K562 treated with DMSO at 1 percent for 48 hours (cell line): Measurements from ENCODE around the gene KIF6. TPM values are rescaled to one million over a fixed set of nuclear protein-coding genes. Genes with fewer than 3 reads are reported as not detected.

Experiments
- total RNA-seq: library from RNA; unstranded; fragments of 300-600 nt; gene quantifications from 2 replicates; pipeline ENCODE4 v1.2.3, GENCODE V29; 2022; ENCODE audit warnings: low replicate concordance; ENCODE audit errors: extremely low read depth

KIF6 gene, protein sequence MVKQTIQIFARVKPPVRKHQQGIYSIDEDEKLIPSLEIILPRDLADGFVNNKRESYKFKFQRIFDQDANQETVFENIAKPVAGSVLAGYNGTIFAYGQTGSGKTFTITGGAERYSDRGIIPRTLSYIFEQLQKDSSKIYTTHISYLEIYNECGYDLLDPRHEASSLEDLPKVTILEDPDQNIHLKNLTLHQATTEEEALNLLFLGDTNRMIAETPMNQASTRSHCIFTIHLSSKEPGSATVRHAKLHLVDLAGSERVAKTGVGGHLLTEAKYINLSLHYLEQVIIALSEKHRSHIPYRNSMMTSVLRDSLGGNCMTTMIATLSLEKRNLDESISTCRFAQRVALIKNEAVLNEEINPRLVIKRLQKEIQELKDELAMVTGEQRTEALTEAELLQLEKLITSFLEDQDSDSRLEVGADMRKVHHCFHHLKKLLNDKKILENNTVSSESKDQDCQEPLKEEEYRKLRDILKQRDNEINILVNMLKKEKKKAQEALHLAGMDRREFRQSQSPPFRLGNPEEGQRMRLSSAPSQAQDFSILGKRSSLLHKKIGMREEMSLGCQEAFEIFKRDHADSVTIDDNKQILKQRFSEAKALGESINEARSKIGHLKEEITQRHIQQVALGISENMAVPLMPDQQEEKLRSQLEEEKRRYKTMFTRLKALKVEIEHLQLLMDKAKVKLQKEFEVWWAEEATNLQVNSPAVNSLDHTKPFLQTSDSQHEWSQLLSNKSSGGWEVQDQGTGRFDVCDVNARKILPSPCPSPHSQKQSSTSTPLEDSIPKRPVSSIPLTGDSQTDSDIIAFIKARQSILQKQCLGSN
- not detected in 2 replicates for total RNA-seq

DNA sequence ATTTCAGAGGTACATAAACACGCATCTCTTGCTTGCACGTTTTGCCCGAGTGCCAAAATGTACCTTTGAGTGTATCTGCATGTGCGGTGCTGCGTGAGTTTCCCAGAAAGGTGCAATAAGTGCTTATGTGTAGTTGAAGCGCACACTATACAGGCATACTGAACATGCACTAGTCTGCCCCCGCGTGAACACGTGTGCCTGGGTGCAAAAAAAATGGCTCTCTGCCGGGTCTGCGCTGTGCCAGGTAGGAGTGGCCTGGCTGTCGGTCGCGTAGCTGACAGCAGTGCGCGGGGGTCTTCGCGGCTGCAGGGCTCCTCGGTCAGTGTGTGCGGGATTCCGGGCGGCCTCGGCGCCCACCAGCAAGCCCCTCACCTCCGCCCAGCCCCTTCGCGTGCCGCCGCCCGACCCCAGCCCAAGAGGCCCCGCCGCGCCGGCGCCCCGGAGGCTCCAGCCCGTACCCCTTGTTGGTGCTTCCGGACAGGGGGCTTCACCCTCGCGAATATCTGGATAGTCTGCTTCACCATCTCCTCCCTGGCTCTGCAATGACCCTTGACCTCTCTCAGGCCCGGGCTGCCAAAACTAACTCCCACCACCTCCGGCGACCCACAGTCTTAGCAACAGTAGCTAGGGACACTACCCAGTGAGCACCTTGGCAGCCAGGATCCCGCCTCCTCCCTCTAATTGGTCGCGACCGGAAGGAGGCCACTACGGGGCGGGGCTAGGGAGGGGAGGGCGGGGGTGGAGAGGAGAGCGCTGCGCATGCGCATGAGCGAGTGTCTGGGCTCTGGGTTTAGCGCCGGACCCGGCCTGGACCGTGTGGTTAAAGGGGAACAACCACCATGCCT lies at the start of gene KIF6:
TSS of gene KIF6 (minus strand) at position 622 of the 845 bp plus-strand sequence. CDS start at position 524, 98 bp downstream.

DNA sequence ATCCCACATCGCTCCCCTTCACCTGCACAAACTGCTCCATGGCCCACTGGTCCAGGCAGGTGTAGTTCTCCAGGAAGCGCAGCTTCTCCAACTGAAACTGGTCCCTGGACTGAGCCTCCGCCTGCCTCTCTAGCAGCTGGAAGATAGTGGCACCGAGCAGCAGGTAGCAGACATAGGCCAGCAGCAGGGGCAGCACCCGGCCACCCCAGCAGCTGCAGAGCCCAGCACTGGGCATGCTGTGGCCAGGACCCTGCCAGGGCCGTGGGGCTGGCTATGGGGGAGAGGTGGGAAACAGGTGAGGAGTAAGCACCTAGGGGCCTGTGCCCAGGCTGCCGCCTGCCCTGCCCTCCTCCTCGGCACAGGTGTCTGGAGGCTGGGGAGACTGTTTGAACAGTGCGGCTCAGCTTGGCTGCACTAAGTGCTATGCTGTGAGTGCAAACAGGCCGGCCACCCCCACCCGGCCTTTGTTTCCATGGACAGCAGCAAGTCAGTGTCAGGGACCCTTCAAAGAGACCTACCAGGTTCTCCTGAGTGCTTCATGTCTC lies 402.8 kb downstream of the KIF6 start, which contains the start of gene KCNK16:
TSS of gene KCNK16 (minus strand) at position 397 of the 545 bp plus-strand sequence. CDS start at position 235, 162 bp downstream.

DNA sequence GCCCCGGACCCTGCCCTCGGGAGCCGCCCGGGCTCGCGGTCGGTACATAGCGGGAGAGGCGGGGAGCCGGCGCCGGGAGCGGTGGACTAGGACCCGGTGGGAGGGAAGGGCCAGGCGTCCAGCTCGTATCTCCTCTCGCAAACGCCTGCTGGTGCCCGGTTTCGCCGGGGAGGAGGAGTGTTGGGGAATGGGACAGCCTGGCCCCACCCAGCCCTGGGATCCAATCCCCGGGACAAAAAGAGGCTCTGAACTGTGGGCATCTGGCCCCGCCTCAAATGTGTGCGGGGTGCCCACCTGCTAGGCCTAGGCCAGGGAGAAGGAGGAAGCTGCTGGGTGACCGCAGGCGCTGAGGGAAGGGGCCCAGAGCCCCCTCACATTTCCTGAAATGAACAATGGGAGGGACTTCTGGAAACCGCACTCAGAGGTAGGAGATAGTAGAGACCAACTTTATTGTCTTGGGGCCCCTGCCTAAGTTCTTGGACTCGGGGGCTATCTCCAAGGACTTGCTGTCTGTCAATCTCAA lies 410.9 kb downstream of the KIF6 start, which contains the start of gene KCNK17:
TSS of gene KCNK17 (minus strand) at position 147 of the 523 bp plus-strand sequence. CDS start at position 48, 99 bp downstream.

Other genes starting within 250 kb of the KIF6 start
- not detected in 2 replicates for gene DAAM2, start 67.0 kb upstream of the KIF6 start, total RNA-seq
- gene MOCS1, start 209.1 kb upstream of the KIF6 start, total RNA-seq, result not detected in 2 replicates